Peyer's patch (tissue), 4 donors: ENCODE data around the gene ERC1.

Experiments used
- CTCF ChIP-seq, 6 experiments: fragments of 450-650 bp in 4 of 6; fragments of 200-600 bp in 2 of 6; sonication (generic) in 1 of 6; IDR thresholded peaks; one replicate each; pipeline ENCODE4 v1.5.1; 2017 to 2019; ENCODE audit warnings: antibody characterized with exemption in 6 of 6, mild to moderate bottlenecking in 3 of 6, moderate library complexity in 1 of 6
- POLR2A ChIP-seq, 2 donors: fragments of 450-650 bp; IDR thresholded peaks; one replicate each; pipeline ENCODE4 v1.5.1; 2017; ENCODE audit warnings: antibody characterized with exemption in 2 of 2, mild to moderate bottlenecking in 2 of 2, moderate library complexity in 2 of 2

- TF ChIP-seq POLR2A (IDR thresholded peaks at IDR 0.05): no peak
- TF ChIP-seq CTCF (IDR thresholded peaks at IDR 0.05): no peak
Measured at GRCh38 chr12:1509413-1510052, 518.5 kb downstream of the ERC1 start.
